GM21723 (cell line): ENCODE measurements around the gene MAGI2.

Experiments used
- ATAC-seq: cut with Tn5 transposase; IDR thresholded peaks from one replicate; pipeline ENCODE4 v1.9.1; 2021; ENCODE audit warnings: mild to moderate bottlenecking, moderate library complexity; ENCODE audit not compliant: unreplicated experiment

The MAGI2 gene

DNA sequence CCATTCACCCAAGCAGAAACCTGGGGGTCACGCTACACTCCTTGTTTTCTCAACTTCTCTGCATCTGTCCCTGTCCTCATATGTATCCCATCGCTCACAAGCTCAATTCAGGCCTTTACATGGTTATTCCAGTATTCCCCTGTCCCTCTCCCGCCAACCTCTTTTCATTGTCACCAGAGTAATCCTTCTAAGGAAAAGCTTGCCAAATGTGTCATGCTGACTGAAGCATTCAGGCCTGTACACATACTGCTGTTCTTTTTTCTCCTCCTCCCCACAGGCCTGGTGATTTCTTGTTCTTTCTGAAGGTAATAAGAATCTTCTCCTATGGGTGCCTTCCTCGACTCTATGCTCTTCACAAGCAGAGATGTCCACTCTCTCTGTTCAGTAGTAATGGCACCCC lies 1372.7 kb downstream of the MAGI2 start:
- ATAC-seq, result no peak

DNA sequence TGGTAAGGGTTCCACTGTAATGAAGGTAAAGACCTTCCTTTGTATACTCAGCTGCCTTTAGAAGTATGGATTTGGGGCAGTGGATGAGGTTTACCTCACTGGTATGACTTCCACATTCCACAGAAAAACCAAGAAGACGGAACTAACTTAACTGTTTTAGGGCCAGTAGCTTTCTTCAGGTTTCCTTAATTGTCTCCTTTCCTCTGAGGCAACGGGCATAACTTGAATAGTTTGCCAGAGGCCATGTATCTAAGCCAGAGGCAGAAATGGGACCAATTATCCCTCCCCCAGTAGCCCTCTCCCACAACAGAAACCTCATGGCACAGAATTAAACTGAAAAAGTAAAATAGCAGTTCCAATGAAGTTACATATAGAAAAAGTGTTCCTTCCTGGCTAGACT lies 1373.2 kb downstream of the MAGI2 start:
- ATAC-seq, result no peak

DNA sequence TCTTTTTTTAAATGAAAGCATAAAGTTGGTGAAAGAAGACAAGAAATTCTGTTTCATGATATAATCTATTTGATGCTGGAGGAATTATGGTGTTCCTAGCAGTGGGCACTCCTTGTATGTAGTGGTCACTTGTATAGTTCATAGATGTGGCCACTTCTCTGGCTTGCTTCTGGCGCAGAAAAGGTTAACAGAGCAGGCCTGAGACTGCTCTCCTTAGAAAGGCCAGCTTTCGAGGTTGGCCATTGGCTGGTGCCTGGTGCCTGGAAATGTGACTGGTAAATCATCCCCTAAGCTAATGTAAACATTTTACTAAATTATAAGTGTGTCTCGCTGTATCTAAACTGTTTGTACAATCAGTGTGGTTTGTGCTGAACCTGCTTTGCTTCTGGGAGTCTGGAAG lies 1378.8 kb downstream of the MAGI2 start:
- no peak for ATAC-seq

DNA sequence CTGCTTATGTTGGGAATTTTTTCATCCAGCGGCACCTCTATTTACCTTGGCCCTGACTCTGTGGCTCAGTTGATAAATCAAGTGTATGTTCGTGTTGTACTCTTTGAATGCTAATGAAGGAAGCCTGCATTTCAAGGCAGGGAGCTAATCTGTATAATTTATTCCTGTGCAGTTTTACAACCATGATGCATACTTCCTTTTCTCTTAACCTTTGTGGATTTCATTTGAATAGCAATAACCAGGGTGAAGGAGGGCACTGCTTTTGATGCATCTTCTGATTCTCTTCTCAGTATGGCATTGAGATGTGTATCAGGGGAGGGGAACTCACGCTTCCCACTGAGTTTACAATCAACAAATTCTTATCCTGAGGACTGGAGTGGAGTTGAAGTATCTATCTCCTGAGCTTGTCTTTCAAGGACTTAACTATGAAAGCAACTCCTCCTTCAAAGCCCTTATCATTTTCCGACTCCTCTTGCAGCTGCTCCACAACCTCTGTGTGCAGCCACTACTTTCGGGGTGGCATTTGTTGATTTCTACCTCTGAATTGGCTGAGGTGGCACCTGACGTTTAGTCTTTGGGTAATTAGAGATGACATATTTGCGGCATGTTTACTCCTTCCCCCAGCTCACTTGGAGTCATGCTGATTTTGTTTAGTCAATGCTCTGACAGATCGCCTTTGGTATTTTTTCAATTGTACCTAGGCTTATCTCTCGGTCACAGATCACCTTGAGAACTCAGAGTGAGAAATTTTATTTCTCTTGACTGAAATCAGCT lies 1379.7 kb downstream of the MAGI2 start:
- no peak for ATAC-seq

DNA sequence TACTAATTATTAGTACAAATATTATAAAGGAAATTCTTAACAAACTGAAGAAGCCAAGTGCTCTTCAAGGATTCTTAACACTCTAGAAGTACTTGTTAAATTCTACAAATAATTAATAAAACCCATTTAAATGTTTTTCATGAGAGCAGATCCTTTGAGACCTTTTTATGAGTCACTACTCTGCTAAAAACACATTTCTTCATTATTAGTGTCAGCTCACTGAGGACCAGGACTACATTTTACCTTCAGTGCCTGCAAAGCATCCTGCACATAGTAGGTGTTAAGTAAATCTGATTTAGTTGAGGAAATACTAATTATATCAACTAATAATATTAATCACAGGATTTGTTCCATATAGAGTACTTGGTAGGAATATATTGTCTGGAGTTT lies 1381.3 kb downstream of the MAGI2 start:
- ATAC-seq, result no peak

DNA sequence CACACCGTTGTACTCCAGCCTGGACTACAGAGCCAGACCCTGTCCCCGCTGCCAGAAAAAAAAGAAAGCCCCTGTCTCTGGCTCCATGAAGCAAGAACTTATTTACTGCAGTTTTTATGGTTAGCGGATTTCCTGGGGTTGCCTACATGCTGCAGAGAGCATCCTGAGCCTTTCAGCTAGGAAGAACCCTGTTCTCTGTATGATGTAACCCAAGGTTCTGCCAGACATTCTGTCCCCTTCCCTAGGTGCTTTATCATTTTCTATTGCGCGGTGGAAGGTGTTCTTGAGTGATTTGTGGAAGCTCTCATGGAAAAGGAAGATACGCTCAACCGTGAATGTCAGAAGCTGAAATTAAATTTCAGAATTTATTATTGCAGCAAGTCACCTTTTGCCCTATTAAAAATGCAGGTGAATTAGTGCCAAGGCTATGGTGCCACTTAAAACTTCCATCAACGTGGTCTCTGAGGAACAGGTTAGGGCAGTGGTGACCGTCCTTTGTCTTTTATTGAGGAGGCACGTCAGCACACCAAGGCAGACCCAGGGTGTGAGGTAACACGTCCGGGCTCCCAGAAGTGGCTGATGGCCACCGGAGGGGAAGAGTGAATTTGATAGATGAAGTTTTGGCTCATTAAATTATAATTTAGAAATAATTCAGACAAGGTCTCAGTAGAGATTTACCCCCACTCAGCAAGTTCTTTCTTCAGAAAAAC lies 1381.8 kb downstream of the MAGI2 start:
- no peak for ATAC-seq

DNA sequence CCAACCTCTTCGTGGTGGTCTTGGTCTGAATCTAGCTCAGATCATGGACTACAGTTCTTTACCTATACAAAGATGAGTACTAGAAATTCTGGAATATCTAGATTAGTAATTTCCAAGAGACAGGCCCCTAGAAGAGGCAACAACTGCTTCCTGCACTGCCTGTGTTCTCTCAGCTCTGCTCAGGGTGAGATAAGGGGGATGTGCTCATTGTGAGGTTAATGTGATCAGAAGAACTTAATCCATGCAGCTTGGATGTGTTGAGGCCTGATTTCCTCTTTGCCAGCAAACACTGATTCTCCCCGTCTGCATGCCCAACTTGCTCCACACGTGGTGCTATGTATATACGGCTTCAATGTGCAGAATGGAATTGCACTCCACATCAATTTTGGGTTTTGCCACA lies 1386.9 kb downstream of the MAGI2 start:
- ATAC-seq, result no peak

DNA sequence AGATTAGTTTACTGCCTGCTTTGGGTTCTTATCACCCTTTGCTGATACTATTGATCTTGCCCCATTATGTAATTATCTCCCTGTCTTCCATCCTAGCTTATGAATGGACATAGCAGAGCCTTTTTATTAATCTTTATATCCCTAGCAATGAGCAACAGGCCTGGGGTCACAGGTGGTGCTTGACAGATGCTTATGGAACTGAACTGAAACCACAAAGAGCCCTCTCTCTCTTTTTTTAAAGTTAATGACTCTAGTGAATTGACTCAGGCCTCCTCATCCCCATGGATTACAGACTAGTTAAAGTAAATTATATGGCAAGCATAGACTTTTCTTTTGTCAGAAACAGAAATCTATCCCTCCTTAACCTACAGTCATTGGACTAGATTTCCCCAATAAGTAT lies 1389.7 kb downstream of the MAGI2 start:
- ATAC-seq, result no peak

DNA sequence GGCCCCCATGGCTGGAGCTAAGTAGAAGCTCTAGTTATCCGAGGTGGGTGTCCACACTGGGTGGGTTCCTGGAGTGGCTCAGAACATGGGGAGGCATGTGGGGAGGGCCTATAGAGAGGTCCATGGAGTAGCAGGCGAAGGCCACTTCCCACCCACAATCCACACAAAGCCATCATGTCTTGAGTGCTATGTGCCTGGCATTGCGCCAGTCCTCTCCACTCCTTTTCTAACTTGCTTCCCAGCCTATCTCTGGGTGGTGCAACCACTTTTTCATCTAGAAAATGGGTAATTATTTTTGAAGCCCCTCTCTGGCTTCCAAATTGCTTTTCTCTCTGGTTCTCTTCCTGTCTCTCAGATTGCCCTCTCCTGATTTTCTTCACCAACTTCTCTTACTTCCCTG lies 1391.3 kb downstream of the MAGI2 start:
- no peak for ATAC-seq

DNA sequence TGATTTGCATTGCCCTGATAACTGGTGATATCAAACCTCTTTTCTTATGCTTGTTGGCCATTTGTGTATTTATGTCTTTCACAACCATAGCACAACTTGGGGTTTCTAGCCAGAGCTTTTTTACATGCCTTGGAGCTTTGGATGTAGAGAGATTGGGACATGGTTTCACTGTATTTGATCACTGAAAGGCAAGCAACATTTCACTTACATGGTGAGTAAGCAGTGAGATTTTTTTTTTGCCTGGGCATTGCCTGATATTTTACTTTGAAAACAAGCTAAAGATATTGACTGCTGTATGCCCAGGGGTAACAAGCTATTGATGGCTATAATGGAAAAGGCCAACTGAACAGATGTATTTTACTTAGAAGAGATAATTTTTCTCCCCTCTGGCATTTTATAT lies 1395.9 kb downstream of the MAGI2 start:
- ATAC-seq, result no peak

DNA sequence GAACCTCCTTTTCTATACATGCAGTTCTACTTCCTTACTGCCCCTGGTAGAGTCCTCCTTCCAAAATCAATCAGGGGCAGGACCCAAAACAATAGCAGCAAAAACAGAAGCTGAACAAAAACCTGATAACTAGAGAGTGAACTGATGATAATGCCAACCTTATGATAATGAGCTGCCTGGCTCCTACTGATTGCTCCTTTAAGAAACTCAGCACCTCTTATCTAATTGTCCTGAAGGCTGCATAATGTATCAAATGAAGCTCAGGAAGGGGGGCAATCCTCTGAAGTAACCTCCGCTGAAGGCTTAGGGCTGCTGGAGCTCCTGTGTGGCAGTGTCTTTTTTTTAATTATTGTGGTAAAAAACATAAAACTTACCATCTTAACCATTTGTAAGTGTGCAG lies 1397.9 kb downstream of the MAGI2 start:
- ATAC-seq, result no peak

DNA sequence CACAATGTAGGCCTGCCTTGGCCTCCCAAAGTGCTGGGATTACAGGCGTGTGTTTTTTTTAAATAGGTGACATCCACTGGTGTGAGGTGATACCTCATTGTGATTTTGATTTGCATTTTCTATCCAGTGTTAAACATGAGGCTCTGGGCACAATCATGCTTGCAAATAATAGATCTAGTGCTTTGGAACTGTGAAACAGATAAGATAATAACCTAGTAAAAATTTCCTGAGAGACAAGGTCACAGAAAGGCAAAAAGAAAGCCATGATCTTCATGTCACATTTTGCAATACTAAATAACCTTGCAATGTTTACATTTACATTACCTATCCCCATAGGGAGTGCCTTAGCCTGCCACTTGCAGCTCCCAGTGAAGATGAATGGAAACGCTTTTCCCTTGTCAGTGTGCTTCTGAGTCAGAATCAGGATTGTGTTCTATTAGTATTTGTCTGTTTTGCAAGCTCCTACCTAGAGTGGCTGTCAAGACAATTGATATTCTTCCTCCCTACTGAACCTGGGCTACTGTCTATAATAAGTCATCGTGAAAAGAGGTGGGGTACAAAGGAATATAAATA lies 1398.4 kb downstream of the MAGI2 start:
- ATAC-seq, result no peak

DNA sequence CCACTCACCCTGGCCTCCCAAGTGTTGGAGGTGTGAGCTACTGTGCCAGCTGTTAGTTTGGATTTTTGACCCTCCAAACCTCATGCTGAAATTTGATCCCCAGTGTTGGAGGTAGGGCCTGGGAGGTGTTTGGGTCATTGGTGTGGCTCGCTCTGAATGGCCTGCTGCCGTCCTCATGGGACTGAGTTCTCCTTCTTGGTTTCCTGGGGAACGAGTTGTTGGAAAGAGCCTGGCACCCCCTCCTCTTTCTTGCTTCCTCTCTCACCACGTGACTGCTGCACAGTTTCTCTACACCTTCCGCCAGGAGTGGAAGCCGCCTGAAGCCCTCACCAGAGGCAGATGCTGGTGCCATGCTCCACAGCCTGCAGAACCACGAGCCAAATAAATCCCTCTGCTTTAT lies 1401.4 kb downstream of the MAGI2 start:
- no peak for ATAC-seq

DNA sequence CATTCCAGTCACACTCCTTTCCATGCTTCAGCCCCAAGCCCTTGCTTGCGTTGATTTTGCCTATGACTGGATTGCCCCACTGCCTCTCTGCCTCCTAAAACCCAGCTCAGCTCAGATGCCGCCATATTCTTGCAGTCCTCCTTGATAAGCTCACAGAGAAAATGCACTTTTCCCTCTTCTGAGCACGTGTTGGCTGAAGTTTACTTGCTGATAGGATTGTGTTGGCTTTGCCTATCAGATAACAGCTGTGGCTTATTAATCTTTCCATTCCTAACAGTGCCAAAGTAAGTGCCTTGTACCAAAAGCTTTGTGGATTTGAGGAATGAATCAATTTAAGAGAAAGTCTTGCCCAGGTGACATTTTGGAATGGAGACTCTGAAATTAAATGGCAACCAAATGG lies 1405.7 kb downstream of the MAGI2 start:
- ATAC-seq, result no peak

DNA sequence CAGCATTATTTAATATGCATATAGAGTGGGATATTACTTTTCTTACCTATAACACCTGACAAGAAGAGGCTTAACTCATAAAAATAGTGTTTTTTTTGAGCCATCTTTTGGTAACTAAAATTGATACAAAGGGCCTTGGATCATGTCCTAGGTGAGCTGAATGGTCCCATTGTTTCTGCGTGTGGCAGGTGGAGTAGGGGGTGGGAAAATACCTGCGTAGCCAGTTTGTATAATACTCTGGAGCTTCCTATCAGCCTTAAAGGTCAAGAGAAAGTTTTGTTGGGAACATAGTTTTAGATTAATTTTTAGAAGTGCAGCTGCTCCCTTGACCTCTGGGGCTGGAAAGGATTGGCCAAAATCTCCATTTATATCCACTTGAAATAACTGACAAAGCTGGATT lies 1410.3 kb downstream of the MAGI2 start:
- no peak for ATAC-seq

DNA sequence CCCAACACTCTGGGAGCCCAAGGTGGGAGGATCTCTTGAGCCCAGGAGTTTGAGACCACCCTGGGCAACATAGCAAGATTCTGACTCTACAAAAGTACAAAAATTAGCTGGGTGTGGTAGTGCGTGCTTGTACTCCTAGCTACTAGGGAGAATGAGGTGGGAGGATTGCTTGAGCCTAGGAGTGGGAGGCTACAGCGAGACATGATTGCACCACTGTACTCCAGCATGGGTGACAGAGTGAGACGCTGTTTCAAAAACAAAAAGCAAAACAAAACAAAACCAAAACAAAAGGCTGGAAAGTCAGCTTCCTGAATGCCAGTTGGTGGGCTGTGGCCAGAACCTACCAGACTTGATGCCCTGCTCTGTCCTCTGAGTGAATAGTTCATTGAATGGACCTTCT lies 1412.0 kb downstream of the MAGI2 start:
- no peak for ATAC-seq

DNA sequence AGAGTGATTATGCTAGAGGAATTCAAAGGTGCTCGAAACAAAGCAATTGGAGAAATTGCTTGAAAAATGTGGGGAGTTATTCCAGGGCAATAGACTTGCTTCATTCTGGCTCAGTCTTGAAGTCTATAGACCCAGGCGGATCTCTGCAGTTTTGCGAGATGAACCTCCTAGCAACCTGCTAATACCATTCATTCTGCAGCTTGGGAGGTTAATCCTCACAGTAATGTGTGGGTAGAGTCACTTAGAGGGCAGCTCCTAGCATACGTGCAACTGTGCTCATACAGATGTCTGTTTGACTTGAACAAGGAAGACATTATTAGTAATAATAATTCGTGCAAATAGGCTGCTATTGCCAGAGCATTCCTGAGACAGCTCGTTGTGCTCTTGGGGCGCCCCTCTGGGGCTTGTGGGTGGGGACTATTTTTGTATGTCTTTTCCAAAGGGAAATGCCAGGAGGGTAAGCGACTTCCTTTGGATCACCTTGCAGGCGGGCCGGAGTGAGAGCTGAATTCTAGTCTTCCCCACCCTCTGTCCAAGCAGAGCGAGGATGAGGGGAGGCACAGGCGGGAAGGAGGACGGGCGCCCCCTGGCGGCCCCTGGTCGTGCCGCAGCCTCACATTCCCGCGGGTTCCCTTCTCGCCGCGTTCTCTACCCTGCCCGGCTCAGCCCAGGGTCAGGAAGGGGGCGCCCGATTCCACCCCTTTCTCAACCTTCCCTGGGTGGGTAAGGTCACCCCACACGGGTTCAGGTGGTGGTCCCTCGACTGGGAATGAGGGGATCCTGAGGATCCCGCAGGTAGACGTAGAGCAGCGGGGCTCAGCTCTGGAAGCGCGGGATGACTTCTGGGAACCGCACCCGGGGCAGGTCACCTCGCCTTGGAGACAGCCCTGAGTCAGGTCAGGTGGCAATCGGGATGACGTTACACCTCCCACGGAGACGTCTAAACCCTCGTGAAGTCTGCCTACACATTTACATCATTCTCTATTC lies 1413.4 kb downstream of the MAGI2 start:
- peak; percentile 86 for ATAC-seq

DNA sequence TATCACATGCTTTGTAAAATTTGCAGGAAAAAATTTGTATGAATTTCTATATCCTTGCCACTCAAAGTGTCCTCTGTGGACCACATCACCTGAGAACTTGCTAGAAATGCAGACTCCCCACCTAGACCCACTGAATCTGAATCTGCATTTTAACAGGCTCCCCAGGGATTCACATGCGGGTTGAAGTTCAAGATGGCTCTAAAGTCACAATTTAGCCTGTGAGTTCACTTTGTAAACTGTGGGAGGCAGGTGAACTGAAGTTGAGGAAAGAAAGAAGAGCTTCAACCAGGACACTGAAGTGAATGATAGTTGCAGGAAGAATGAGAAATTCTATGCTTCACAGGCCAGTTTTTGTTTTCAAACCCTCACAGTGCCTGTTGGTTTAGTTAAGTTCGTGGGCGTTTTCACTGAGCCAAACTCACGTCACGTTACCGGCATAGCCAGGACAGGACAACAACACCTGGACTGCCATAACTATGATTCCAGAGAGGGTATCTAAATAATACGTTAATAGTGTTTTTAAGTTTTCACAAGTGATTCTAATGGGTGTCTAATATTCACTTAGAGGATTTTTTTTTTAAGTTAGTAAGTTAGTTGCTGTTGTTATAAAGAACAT lies 1414.9 kb downstream of the MAGI2 start:
- no peak for ATAC-seq

DNA sequence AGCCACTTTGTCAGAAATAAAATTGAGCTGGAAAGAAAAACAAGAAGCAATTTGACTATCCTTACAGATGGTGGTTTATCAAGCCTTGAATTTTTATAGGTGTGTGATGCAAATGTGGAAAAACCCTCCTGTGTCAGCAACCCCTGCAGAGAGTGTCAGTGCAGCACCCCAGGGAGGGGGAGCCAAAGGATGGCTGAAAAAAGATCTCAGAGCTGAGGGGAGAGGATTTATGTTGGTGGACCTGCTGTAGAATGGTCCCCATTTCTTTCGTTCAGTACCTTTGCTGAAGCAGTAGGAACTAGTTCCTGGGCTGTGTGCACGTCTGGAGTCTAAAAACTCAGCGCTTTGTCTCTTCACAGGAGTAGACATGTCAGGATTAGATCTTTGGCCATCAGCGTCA lies 1415.9 kb downstream of the MAGI2 start:
- no peak for ATAC-seq

DNA sequence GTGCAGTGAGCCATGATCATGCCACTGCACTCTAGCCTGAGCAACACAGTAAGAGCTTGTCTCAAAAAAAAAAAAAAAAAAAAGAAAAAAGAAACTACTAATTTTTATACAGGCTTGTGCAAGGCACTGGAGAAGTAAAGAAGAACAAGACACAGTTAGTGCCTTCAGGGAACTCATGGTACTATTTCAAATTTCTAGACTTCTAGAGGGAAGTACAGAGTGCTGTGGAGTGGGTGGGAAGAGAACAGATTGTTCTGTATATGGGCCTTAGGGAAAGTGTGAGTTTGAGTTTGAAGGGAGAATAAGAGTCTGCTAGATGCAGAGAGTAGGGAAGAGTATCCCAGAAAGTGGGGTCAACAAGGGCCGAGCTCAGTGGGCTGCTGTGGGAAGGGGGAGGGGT lies 1420.1 kb downstream of the MAGI2 start:
- no peak for ATAC-seq

DNA sequence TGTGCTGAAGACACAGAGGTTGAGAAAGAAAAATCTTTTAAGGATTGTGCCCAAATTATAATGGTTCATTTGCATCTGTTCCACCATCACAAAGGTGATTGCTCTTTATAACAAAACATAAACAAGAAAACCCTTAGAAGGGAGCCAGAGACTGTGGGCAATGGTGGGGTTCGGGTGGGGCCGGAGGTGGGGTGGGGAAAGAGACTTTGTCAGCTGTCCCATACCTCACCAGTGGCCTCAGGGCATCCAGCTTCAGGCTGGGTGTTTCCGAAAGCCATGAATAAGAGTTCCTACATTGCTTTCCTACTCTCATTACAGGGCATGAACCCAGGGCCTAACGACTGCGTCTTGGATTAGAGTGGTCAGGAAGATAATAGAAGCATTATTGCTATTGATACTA lies 1427.0 kb downstream of the MAGI2 start:
- no peak for ATAC-seq
